Keratinocyte (primary cell): Measurements from ENCODE around the gene SH2D3C. TPM values are rescaled to one million over a fixed set of nuclear protein-coding genes. Genes with fewer than 3 reads are reported as not detected.

Experiments used
- DNase-seq: peaks from one replicate; pipeline ENCODE4 v3.0.0-alpha.2; 2011; ENCODE audit warnings: low read depth, missing footprints, low spot score
- FAIRE-seq: peaks from 2 replicates; lab custom pipeline; 2011; peaks lifted over from hg19 to GRCh38; lab: Jason Lieb, UNC
- H2AFZ ChIP-seq: 2 replicates; pipeline ENCODE4 v1.6.0; 2012; ENCODE audit warnings: low read length, control low read depth, inconsistent platforms; ENCODE audit not compliant: control insufficient read depth
- H3K27ac ChIP-seq: 2 replicates; pipeline ENCODE4 v1.5.1; 2011; ENCODE audit warnings: low read length; ENCODE audit not compliant: control insufficient read depth, insufficient read depth
- H3K27me3 ChIP-seq: 3 replicates; pipeline ENCODE4 v1.6.0; 2011; ENCODE audit warnings: low read length; ENCODE audit not compliant: control insufficient read depth, insufficient read depth; ENCODE audit errors: extremely low read depth
- H3K36me3 ChIP-seq, 2 experiments: 2 replicates in 1 of 2; 3 replicates in 1 of 2; pipeline ENCODE4 v1.5.1; 2011; ENCODE audit warnings: low read length in 2 of 2, mild to moderate bottlenecking in 1 of 2; ENCODE audit not compliant: control insufficient read depth in 2 of 2, insufficient read depth in 2 of 2; ENCODE audit errors: extremely low read depth in 1 of 2
- H3K4me1 ChIP-seq: 3 replicates; pipeline ENCODE4 v1.5.1; 2011; ENCODE audit warnings: low read length; ENCODE audit not compliant: control insufficient read depth, insufficient read depth; ENCODE audit errors: extremely low read depth
- H3K4me2 ChIP-seq: 3 replicates; pipeline ENCODE4 v1.6.0; 2011; ENCODE audit warnings: low read depth, low read length; ENCODE audit not compliant: control insufficient read depth, insufficient read depth; ENCODE audit errors: extremely low read depth
- H3K4me3 ChIP-seq, 3 experiments: fragments of 200-600 bp in 1 of 3; sonication (generic) in 1 of 3; 2 replicates in 2 of 3; 3 replicates in 1 of 3; pipeline ENCODE4 v1.5.1; 2011 to 2016; ENCODE audit warnings: low read length in 3 of 3, mild to moderate bottlenecking in 3 of 3, control low read depth in 2 of 3, inconsistent platforms in 1 of 3, low read depth in 1 of 3, mixed read lengths in 1 of 3, mixed run types in 1 of 3, moderate library complexity in 1 of 3; ENCODE audit not compliant: control insufficient read depth in 2 of 3, insufficient read depth in 2 of 3; ENCODE audit errors: extremely low read depth in 1 of 3
- H3K79me2 ChIP-seq: 2 replicates; pipeline ENCODE4 v1.6.0; 2012; ENCODE audit warnings: low read length; ENCODE audit not compliant: control insufficient read depth, insufficient read depth
- H3K9ac ChIP-seq: 3 replicates; pipeline ENCODE4 v1.6.0; 2011; ENCODE audit warnings: low read length; ENCODE audit not compliant: control insufficient read depth, insufficient read depth; ENCODE audit errors: extremely low read depth
- H3K9me1 ChIP-seq: 3 replicates; pipeline ENCODE4 v1.6.0; 2011; ENCODE audit warnings: low read length; ENCODE audit not compliant: control insufficient read depth, insufficient read depth; ENCODE audit errors: extremely low read depth
- H3K9me3 ChIP-seq: 2 replicates; pipeline ENCODE4 v1.5.1; 2012; ENCODE audit warnings: low read depth, low read length; ENCODE audit not compliant: control insufficient read depth
- H4K20me1 ChIP-seq: 3 replicates; pipeline ENCODE4 v1.6.0; 2011; ENCODE audit warnings: low read length; ENCODE audit not compliant: control insufficient read depth, insufficient read depth; ENCODE audit errors: extremely low read depth
- CTCF ChIP-seq, 3 experiments: IDR thresholded peaks in 1 of 3; conservative IDR thresholded peaks in 1 of 3; optimal IDR thresholded peaks in 1 of 3; 2 replicates in 2 of 3; 3 replicates in 1 of 3; pipeline versions ENCODE3 to v1.5.1; 2011; ENCODE audit warnings: low read length in 3 of 3, mild to moderate bottlenecking in 3 of 3, moderate library complexity in 2 of 3, control low read depth in 1 of 3, inconsistent platforms in 1 of 3; ENCODE audit not compliant: insufficient read depth in 2 of 3; ENCODE audit errors: extremely low read depth in 1 of 3
- EZH2 ChIP-seq: IDR thresholded peaks from one replicate; pipeline ENCODE4 v1.6.1; 2012; ENCODE audit warnings: inconsistent platforms, mild to moderate bottlenecking, low read length, moderate library complexity
- dilution Hi-C: fragments of 300-500 bp; cut with MboI; formaldehyde crosslinking; loops from one replicate; pipeline ENCODE4 v1.7.0; 2020; ENCODE audit warnings: low sequenced_read_pairs; ENCODE audit not compliant: extremely low pct_ligation_motif_present
- polyA plus RNA-seq, 5 experiments: library from polyadenylated mRNA; depleted of rRNA in 3 of 5; stranded (reverse) in 3 of 5; stranded (forward) in 1 of 5; unstranded in 1 of 5; fragments of >200 nt; gene quantifications; 1 replicate in 1 of 5; 2 replicates in 3 of 5; 3 replicates in 1 of 5; pipeline versions ENCODE4 v1.2.1 to v1.2.3, GENCODE V29; 2011 to 2012; ENCODE audit warnings: missing spikeins in 2 of 5, low read depth in 1 of 5, low replicate concordance in 1 of 5

Gene SH2D3C
- polyA plus RNA-seq, 1 donor (not counting 4 experiments of a cell fraction or from before 2014, with no cell fraction given): 0.12 TPM

DNA sequence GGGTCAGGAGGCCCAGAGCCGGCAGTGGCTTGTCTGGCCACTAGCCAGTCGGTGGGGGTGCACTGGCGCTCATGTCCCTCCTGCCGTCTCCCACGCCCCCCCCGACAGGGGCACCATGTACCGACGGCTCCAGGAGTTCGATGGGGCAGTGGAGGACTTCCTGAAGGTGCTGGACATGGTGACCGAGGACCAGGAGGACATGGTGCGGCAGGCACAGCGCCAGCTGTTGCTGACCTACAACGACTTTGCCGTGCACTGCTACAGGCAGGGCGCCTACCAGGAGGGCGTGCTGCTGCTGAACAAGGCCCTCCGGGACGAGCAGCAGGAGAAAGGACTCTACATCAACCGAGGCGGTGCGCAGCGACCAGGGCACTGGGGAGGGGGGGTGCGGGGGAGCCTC, 54.5 kb downstream of the SH2D3C start:
- dilution Hi-C loops: no loop called here
- H2AFZ ChIP-seq: no peak overlapping the region
- no peaks in the 10 kb centered on the region for H4K20me1 ChIP-seq
- DNase-seq (no peak), FAIRE-seq (no peak)
- no peak overlapping the region for H3K27ac ChIP-seq
- H3K4me3 ChIP-seq: no peak overlapping the region
- H3K9me1 ChIP-seq: no peaks in the 10 kb centered on the region
- H3K9ac ChIP-seq: no peak overlapping the region
- no peaks in the 10 kb centered on the region for H3K79me2 ChIP-seq
- H3K9me3 ChIP-seq: no peaks in the 10 kb centered on the region
- no peak overlapping the region for H3K4me2 ChIP-seq
- H3K4me1 ChIP-seq: peaks cover 14% of the 10 kb centered on the region
- no peaks in the 10 kb centered on the region for H3K36me3 ChIP-seq
- H3K27me3 ChIP-seq: no peaks in the 10 kb centered on the region
- TF ChIP-seq EZH2: no peak
- TF ChIP-seq CTCF (optimal IDR thresholded peaks at IDR 0.05 in 1 of 3, IDR thresholded peaks at IDR 0.05 in 1 of 3, conservative IDR thresholded peaks at IDR 0.05 in 1 of 3; ENCODE audit: extremely low read depth in 1 of 3, insufficient read depth in 2 of 3, low read length in 3 of 3): no peak

- H4K20me1 ChIP-seq: no peaks in the 10 kb centered on the region
- dilution Hi-C loops: no loop called here
- TF ChIP-seq EZH2 (no peak), CTCF (optimal IDR thresholded peaks at IDR 0.05 in 1 of 3, IDR thresholded peaks at IDR 0.05 in 1 of 3, conservative IDR thresholded peaks at IDR 0.05 in 1 of 3; ENCODE audit: extremely low read depth in 1 of 3, insufficient read depth in 2 of 3, low read length in 3 of 3) (no peak)
- H3K27me3 ChIP-seq: no peaks in the 10 kb centered on the region
- H2AFZ ChIP-seq: no peak overlapping the region
- H3K4me3 ChIP-seq: no peak overlapping the region
- no peaks in the 10 kb centered on the region for H3K9me3 ChIP-seq
- H3K9ac ChIP-seq: no peak overlapping the region
- no peaks in the 10 kb centered on the region for H3K9me1 ChIP-seq
- H3K4me1 ChIP-seq: peaks cover 14% of the 10 kb centered on the region
- H3K27ac ChIP-seq: no peak overlapping the region
- peak overlapping the region; percentile 19 for H3K4me2 ChIP-seq
- DNase-seq (no peak), FAIRE-seq (peak; percentile 51)
- no peaks in the 10 kb centered on the region for H3K36me3 ChIP-seq
- H3K79me2 ChIP-seq: no peaks in the 10 kb centered on the region
Measured at GRCh38 chr9:127723444-127723843, 55.0 kb downstream of the SH2D3C start.
